IPS-NIHi7 (cell line): Measurements from ENCODE around the gene AK1.

Experiments used
- DNase-seq: peaks from one replicate; pipeline ENCODE4 v3.0.0; 2012; ENCODE audit warnings: mixed read lengths; ENCODE audit errors: extremely low spot score

The AK1 gene

GRCh38 chr9:127818574-127818973 is 58.9 kb downstream of the AK1 start:
- DNase-seq: no peak

DNA sequence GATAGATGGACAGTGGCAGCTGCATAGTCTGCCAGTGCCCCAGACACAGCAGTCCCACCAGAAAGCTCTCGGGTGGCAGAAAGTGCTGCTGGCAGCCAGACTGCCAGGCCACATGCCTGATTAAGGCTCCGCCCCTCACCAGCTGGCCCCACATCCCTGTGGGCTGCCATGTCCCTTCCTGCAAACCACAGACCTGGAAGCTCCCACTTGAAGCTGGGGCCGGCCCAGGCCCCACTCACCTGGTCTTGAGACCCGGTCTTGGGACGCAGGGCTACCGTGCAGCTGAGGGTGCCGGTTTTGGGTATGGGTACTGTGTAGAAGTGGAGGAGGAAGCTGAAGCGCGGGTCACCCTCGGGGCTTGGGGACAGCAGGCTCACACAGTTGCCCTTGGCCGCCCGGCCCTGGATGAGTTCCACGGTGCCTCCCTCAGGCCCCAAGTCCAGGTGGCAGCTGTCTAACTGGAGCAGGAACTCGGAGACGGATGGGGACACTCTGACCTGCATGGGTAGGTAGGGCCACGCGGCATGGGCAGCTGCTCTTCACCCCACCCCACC is 59.5 kb downstream of the AK1 start:
- no peak for DNase-seq

DNA sequence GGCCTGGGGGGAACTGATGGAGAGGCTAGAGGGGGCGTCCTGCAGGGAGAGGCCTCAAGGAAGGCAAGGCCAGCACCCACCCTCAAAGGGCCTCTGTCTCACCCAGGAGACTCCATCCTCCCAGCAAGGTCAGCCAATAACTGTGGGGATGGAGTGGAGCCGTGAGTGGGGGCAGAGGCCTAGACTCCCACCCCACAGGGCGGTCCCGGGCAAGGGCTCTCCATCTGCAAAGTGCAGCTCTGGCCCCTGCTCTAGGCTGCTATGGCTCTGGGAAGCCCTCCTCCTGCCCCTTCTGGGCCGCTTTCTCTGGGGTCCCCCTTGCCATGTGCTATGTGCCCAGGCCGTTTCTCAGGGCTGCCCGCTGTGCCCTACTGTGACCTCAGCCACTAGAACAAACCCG is 60.7 kb downstream of the AK1 start:
- no peak for DNase-seq
